Measurements from ENCODE around the gene POLR1D.
A peak's percentile ranks its signal among the peaks of the same experiment; 100 is the strongest.

The POLR1D gene

DNA sequence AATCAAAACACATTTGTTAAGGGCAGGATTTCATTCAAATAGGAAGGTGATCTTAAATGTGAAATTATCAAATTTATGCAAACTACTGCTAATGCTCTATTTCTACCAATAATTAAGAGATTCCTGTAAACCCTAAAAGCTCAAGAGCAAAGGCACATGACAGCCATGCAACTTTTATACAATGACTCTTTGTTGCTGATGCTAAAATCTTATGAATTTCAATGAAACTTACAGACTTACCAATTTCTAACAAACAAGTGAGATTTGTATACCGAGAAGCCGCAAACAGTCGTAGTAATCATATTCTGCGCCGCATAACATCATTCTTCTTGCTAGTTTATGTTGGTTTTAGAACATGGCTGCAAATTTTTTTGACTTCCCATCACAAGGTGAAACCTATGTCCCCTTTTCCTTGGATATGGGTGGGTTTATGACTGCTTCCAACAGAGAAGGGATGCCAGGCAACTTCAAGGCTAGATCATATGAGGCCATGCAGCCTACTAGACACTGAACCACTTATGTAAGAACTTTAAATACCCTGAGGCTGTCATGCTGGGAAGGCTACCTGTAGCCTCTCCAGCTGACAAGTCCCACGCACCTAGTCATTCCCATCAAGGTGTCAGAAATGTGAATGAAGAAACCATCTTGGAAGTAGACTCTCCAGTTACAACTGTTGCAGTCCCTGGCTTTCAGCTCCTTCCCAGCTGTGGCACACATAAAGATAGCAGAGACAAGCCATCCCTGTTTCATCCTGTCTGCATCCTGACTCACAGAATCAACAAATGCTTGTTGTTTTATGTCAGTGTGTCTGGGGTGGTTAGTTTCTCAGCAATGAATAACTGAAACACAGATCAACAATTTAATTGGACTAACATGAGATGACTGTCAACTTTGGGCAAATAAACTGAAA, 43.3 kb upstream of the POLR1D start:
- TF ChIP-seq, protein P1, sequence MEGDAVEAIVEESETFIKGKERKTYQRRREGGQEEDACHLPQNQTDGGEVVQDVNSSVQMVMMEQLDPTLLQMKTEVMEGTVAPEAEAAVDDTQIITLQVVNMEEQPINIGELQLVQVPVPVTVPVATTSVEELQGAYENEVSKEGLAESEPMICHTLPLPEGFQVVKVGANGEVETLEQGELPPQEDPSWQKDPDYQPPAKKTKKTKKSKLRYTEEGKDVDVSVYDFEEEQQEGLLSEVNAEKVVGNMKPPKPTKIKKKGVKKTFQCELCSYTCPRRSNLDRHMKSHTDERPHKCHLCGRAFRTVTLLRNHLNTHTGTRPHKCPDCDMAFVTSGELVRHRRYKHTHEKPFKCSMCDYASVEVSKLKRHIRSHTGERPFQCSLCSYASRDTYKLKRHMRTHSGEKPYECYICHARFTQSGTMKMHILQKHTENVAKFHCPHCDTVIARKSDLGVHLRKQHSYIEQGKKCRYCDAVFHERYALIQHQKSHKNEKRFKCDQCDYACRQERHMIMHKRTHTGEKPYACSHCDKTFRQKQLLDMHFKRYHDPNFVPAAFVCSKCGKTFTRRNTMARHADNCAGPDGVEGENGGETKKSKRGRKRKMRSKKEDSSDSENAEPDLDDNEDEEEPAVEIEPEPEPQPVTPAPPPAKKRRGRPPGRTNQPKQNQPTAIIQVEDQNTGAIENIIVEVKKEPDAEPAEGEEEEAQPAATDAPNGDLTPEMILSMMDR (IDR thresholded peaks at IDR 0.05; ENCODE audit: poor library complexity, severe bottlenecking), result no peak
- Histone ChIP-seq H3K4me1 (ENCODE audit: insufficient read depth, poor library complexity, severe bottlenecking) (peaks cover 22% of the 10 kb centered on the region), H3K27me3 (ENCODE audit: insufficient read depth, poor library complexity, severe bottlenecking) (no peaks in the 10 kb centered on the region), H3K36me3 (ENCODE audit: low read depth) (peaks cover 54% of the 10 kb centered on the region), H3K27ac (ENCODE audit: poor library complexity, severe bottlenecking) (peak overlapping the region; percentile 17), H3K4me3 (ENCODE audit: severe bottlenecking) (no peak overlapping the region), H3K9me3 (ENCODE audit: severe bottlenecking) (peaks cover 4% of the 10 kb centered on the region)
- ATAC-seq (ENCODE audit: low read depth) (peak; percentile 99), DNase-seq (ENCODE audit: low spot score) (no peak)

DNA sequence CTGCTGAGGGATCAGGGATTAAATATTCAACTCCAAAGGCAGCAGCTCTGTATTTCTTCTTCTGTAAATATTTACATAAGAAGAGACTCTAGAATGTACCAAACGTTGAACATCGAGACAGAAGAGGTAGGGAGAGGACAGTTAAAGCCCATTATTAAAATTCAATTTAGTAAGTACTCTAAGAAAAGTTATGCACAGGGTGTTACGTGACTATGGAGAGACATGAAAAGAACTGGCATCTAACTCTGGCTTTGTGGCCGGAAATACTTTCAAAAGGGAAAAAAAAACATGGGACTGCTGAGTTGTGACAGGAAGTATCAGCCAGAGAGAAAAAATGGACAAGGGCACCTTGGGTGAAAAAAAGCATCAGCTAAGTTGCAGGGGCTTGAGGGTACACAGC, 38.0 kb upstream of the POLR1D start:
- Histone ChIP-seq H3K4me1 (ENCODE audit: insufficient read depth, poor library complexity, severe bottlenecking) (peaks cover 15% of the 10 kb centered on the region), H3K36me3 (ENCODE audit: low read depth) (peaks cover 29% of the 10 kb centered on the region), H3K4me3 (ENCODE audit: severe bottlenecking) (no peak overlapping the region), H3K27ac (ENCODE audit: poor library complexity, severe bottlenecking) (no peak overlapping the region), H3K27me3 (ENCODE audit: insufficient read depth, poor library complexity, severe bottlenecking) (no peaks in the 10 kb centered on the region), H3K9me3 (ENCODE audit: severe bottlenecking) (no peaks in the 10 kb centered on the region)
- DNase-seq (ENCODE audit: low spot score) (no peak), ATAC-seq (ENCODE audit: low read depth) (no peak)
- TF ChIP-seq, protein P1 (IDR thresholded peaks at IDR 0.05; ENCODE audit: poor library complexity, severe bottlenecking), result no peak

GRCh38 chr13:27587095-27587746, 34.5 kb upstream of the POLR1D start:
- no peak overlapping the region for H3K27ac ChIP-seq (ENCODE audit: poor library complexity, severe bottlenecking)
- TF ChIP-seq, protein P1 (IDR thresholded peaks at IDR 0.05; ENCODE audit: poor library complexity, severe bottlenecking), result no peak
- no peaks in the 10 kb centered on the region for H3K9me3 ChIP-seq (ENCODE audit: severe bottlenecking)
- peaks cover 7% of the 10 kb centered on the region for H3K4me1 ChIP-seq (ENCODE audit: insufficient read depth, poor library complexity, severe bottlenecking)
- DNase-seq (ENCODE audit: low spot score) (no peak), ATAC-seq (ENCODE audit: low read depth) (no peak)
- no peaks in the 10 kb centered on the region; the same call in 1 of the 2 replicates for H3K36me3 ChIP-seq (ENCODE audit: low read depth)
- H3K4me3 ChIP-seq (ENCODE audit: severe bottlenecking), result no peak overlapping the region
- H3K27me3 ChIP-seq (ENCODE audit: insufficient read depth, poor library complexity, severe bottlenecking), result no peaks in the 10 kb centered on the region

DNA sequence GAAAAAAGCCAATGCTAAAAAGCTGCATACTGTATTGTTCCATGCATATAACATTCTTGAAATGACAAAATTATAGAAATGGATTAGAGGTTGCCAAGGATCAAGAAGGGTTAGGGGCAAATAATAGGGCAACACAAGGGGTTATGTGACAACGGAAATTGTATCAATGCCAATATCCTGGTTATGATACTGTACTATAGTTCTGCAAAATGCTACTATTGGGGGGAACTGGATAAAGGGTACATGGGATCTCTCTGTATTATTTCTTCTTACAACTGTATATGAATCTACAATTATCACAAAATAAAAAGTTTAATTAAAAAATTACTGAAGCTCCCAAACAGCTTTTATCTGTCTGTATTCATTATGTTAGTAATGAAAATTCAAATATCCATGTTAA, 33.3 kb upstream of the POLR1D start:
- no peaks in the 10 kb centered on the region; the same call in 1 of the 2 replicates for H3K36me3 ChIP-seq (ENCODE audit: low read depth)
- DNase-seq (ENCODE audit: low spot score) (no peak), ATAC-seq (ENCODE audit: low read depth) (no peak)
- H3K27me3 ChIP-seq (ENCODE audit: insufficient read depth, poor library complexity, severe bottlenecking), result no peaks in the 10 kb centered on the region
- TF ChIP-seq, protein P1 (IDR thresholded peaks at IDR 0.05; ENCODE audit: poor library complexity, severe bottlenecking), result no peak
- no peak overlapping the region for H3K4me3 ChIP-seq (ENCODE audit: severe bottlenecking)
- H3K4me1 ChIP-seq (ENCODE audit: insufficient read depth, poor library complexity, severe bottlenecking), result peaks cover 7% of the 10 kb centered on the region
- no peaks in the 10 kb centered on the region for H3K9me3 ChIP-seq (ENCODE audit: severe bottlenecking)
- no peak overlapping the region for H3K27ac ChIP-seq (ENCODE audit: poor library complexity, severe bottlenecking)
